ENCODE data around the gene EGLN3. TPM values are rescaled to one million over a fixed set of nuclear protein-coding genes. Genes with fewer than 3 reads are reported as not detected.
A peak's percentile ranks its signal among the peaks of the same experiment; 100 is the strongest.

EGLN3 gene
- total RNA-seq, 1 donor from 2014 or later = 2.8 TPM

DNA sequence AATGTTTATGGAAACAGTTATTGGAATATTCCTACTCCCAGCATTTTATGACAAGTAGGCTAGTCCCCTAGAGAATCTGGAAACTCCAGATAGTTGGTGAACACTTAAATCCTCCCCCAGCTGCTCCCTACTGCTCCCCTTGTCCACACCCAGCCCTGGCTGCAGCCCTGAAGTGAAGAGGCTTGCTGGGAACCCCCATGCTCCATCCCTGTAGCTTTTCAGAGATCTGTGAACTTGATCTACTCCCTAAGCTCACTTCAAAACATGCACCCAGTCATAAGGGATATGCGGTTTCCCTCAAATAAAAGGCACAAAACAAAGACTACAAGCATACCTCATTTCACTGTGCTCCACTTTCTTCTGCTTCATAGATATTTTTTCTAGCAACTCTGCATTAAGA, 33.2 kb downstream of the EGLN3 start:
- H3K4me1 Mint-ChIP-seq (ENCODE audit: low read depth) = peaks cover 40% of the 10 kb centered on the region

DNA sequence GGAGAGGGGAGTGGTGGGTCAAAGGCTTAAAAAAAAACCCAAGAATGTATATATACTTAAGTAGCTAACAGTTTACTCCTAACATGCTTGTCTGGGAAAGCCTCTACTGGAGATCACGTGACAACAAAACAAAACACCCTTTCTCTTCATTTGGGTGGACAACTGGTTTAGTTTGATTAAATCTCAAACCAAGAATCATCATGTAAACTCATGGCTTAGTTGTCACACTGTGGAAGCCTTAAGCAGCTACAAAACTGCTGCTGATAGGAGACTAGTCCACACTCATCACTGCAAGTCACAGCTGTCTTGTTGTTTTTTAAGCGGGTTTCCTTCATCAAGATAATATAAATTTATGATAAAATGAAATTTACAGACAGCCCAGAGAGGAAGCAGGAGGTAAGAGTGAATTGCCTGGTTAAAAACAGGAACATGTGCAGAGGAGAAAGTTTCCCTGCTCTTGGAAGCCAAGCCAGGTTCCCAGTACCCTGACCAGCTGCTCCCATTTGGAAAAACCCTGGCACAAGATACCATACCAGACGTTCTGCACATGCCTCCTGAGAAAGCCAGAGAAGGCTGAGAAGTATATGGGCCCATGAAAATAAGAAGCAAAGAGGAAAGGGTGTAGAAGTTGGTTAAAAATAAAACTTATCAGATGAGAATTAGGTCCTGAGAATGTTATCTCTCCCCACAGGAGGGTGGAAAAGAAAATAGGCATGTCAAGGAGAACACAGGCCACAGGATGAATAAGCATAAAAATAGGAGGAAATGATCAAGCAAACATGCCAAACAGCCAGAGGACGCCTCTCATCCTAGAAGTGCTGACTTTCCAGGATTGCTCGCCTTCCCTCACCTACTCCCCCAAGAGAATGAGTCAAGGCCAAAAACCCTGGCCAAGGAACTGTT, 34.0 kb downstream of the EGLN3 start:
- Mint-ChIP-seq H3K4me3 (ENCODE audit: unreplicated experiment) (no peak overlapping the region), H3K36me3 (ENCODE audit: low read depth) (no peaks in the 10 kb centered on the region), H3K27me3 (ENCODE audit: low read depth) (no peaks in the 10 kb centered on the region), H3K27ac (ENCODE audit: unreplicated experiment) (peak overlapping the region; percentile 76), H3K9me3 (ENCODE audit: low read depth) (no peaks in the 10 kb centered on the region), H3K4me1 (ENCODE audit: low read depth) (peaks cover 35% of the 10 kb centered on the region)
- TF ChIP-seq, protein P1, sequence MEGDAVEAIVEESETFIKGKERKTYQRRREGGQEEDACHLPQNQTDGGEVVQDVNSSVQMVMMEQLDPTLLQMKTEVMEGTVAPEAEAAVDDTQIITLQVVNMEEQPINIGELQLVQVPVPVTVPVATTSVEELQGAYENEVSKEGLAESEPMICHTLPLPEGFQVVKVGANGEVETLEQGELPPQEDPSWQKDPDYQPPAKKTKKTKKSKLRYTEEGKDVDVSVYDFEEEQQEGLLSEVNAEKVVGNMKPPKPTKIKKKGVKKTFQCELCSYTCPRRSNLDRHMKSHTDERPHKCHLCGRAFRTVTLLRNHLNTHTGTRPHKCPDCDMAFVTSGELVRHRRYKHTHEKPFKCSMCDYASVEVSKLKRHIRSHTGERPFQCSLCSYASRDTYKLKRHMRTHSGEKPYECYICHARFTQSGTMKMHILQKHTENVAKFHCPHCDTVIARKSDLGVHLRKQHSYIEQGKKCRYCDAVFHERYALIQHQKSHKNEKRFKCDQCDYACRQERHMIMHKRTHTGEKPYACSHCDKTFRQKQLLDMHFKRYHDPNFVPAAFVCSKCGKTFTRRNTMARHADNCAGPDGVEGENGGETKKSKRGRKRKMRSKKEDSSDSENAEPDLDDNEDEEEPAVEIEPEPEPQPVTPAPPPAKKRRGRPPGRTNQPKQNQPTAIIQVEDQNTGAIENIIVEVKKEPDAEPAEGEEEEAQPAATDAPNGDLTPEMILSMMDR (IDR thresholded peaks at IDR 0.05) = no peak
- no peak for DNase-seq (ENCODE audit: low spot score)

More for the DNA sequence above, 33.2 kb downstream of the EGLN3 start:
- no peak overlapping the region for H3K4me3 Mint-ChIP-seq (ENCODE audit: unreplicated experiment)
- no peak for DNase-seq (ENCODE audit: low spot score)
- H3K27ac Mint-ChIP-seq (ENCODE audit: unreplicated experiment) = no peak overlapping the region
- TF ChIP-seq, protein P1 (IDR thresholded peaks at IDR 0.05) = no peak
- H3K36me3 Mint-ChIP-seq (ENCODE audit: low read depth) = no peaks in the 10 kb centered on the region
- no peaks in the 10 kb centered on the region for H3K27me3 Mint-ChIP-seq (ENCODE audit: low read depth)
- no peaks in the 10 kb centered on the region for H3K9me3 Mint-ChIP-seq (ENCODE audit: low read depth)

DNA sequence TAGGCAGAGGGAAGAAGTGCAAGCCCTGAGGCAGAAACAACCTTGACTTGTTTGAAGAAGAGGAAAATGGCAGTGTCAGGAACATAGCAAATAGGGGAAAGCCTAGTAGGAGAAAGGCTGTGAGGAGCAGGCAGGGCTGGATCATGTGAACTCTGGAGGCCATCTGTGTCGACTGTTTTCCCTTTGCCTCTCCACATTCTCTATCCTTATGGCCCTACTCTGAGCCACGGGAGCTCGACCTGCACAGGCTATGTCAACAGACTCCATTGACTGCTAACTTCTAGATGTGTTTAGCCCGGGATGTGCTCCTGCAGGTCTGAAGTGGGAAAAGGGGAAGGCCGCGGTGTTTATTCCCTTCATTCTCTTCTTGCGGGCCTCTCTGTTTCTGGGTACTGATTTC, 35.2 kb downstream of the EGLN3 start:
- Mint-ChIP-seq H3K27ac (ENCODE audit: unreplicated experiment) (no peak overlapping the region), H3K9me3 (ENCODE audit: low read depth) (no peaks in the 10 kb centered on the region)
- TF ChIP-seq, protein P1 (IDR thresholded peaks at IDR 0.05) = no peak

DNA sequence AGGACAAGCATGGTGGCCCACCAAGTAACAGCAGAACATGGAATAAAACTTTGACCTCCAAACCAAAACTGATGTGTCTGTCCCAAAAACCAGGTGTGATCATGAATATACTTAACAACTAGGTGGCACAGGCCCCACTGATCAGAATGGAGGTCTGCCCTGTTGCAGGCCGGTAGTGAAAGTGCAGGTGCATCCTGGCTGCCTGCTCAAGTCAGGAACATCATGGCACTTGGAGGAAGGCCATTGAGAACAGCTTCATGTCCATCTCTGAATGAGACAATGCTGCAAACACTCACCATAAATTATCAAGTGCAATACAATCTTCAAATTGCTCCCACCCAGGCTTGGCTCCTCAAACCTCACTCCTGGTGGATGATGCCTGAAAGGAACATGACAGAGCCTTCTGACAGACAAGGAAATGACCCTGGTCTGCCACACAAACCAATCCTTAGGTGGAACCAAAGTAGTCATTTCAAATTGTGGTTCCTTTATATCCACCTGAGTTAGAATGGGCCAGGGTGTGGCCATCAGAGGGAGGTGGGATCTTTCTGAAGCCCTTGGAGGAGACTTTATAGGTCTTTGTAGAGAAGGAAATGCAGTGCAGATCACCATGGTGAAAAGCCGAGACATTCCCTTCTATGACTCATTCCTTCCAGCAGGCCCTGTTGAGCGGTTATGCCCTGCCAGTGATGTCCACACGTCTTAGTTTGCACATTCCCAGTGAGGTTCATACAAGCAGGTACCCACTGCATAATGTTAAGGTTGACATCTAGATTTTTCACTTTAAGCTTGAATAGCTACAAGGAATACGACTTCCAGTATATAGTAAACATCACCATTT, 36.0 kb downstream of the EGLN3 start:
- Mint-ChIP-seq H3K9me3 (ENCODE audit: low read depth) (no peaks in the 10 kb centered on the region), H3K27ac (ENCODE audit: unreplicated experiment) (peak overlapping the region; percentile 66), H3K27me3 (ENCODE audit: low read depth) (no peaks in the 10 kb centered on the region), H3K36me3 (ENCODE audit: low read depth) (no peaks in the 10 kb centered on the region), H3K4me3 (ENCODE audit: unreplicated experiment) (no peak overlapping the region), H3K4me1 (ENCODE audit: low read depth) (peaks cover 32% of the 10 kb centered on the region)
- no peak for DNase-seq (ENCODE audit: low spot score)
- TF ChIP-seq, protein P1 (IDR thresholded peaks at IDR 0.05) = peak; percentile 49

More for the DNA sequence above, 35.2 kb downstream of the EGLN3 start:
- Mint-ChIP-seq H3K27me3 (ENCODE audit: low read depth) (no peaks in the 10 kb centered on the region), H3K4me1 (ENCODE audit: low read depth) (peaks cover 32% of the 10 kb centered on the region), H3K36me3 (ENCODE audit: low read depth) (no peaks in the 10 kb centered on the region), H3K4me3 (ENCODE audit: unreplicated experiment) (no peak overlapping the region)
- DNase-seq (ENCODE audit: low spot score) = no peak

DNA sequence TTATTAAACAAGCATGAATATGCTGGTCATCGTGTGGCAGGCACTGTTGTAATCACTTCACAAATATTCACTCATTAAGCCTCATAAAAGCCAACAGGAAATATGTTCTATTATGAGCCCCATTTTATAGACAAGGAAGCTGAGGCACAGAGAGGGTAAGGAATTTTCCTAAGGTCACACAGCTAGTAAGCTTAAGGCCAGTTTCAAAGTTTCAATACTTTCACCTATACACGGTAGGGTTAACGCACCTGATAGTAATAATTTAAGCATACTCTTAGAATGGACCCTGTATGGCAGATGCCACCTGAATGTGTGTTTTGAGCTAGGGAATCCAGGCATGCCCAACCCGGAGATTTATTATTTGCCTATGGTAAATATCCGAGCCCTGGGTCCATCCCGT, 39.8 kb downstream of the EGLN3 start:
- no peaks in the 10 kb centered on the region for H3K27me3 Mint-ChIP-seq (ENCODE audit: low read depth)
- DNase-seq (ENCODE audit: low spot score) = no peak
- no peak overlapping the region for H3K4me3 Mint-ChIP-seq (ENCODE audit: unreplicated experiment)
- no peaks in the 10 kb centered on the region for H3K36me3 Mint-ChIP-seq (ENCODE audit: low read depth)
- H3K4me1 Mint-ChIP-seq (ENCODE audit: low read depth) = peaks cover 13% of the 10 kb centered on the region
- H3K9me3 Mint-ChIP-seq (ENCODE audit: low read depth) = no peaks in the 10 kb centered on the region
- H3K27ac Mint-ChIP-seq (ENCODE audit: unreplicated experiment) = no peak overlapping the region
- TF ChIP-seq, protein P1 (IDR thresholded peaks at IDR 0.05) = no peak

All from chondrocyte (in vitro differentiated cells).